Dermis microvascular lymphatic vessel endothelial cell (primary cell): ENCODE measurements around the gene POLN. TPM values are rescaled to one million over a fixed set of nuclear protein-coding genes. Genes with fewer than 3 reads are reported as not detected.

Experiments
- DNase-seq, 2 donors: peaks; one replicate each; pipeline versions ENCODE4 v3.0.0 to v3.0.0-alpha.2; 2010; ENCODE audit warnings: low read depth in 2 of 2
- total RNA-seq: library from RNA; depleted of rRNA; stranded (reverse); fragments of >200 nt; gene quantifications from 2 replicates; pipeline ENCODE4 v1.2.1, GENCODE V29; 2014

The POLN gene
- total RNA-seq, 1 donor from 2014 or later, result 1.9 TPM

DNA sequence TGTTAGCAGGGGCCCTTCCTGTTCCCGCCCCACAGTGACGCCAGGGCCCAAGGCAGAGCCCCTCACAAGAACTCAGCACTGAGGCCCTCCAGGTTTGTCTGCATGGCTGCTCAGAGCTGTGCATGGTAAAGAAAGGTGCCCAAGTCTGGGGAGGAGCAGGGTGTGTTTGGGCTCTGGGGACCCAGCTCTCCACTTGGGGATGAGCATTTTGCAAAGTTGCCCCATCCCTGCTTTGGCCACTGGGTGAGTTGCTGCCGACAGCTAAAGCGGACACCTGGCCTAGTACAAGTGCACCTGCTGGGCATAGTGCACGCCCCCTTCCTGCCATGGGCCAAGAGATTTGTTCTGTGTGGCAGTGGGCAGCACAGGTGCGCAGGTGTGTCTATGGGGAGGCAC is 22.0 kb upstream of the POLN start:
- DNase-seq, result no peak

DNA sequence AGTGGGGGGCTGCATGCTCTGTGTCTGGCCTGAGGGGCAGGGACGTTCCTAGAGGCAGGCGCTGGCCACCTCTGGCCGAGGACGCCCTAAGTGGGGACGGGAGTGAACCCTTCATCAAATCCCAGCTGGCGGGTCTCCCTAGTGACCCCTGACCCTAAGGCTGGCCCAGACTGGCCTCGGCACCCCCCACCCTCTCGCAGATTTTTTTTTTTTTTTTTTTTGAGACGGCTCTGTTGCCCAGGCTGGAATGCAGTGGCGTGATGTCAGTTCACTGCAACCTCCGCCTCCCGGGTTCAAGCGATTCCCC is 21.0 kb upstream of the POLN start:
- DNase-seq, result no peak

DNA sequence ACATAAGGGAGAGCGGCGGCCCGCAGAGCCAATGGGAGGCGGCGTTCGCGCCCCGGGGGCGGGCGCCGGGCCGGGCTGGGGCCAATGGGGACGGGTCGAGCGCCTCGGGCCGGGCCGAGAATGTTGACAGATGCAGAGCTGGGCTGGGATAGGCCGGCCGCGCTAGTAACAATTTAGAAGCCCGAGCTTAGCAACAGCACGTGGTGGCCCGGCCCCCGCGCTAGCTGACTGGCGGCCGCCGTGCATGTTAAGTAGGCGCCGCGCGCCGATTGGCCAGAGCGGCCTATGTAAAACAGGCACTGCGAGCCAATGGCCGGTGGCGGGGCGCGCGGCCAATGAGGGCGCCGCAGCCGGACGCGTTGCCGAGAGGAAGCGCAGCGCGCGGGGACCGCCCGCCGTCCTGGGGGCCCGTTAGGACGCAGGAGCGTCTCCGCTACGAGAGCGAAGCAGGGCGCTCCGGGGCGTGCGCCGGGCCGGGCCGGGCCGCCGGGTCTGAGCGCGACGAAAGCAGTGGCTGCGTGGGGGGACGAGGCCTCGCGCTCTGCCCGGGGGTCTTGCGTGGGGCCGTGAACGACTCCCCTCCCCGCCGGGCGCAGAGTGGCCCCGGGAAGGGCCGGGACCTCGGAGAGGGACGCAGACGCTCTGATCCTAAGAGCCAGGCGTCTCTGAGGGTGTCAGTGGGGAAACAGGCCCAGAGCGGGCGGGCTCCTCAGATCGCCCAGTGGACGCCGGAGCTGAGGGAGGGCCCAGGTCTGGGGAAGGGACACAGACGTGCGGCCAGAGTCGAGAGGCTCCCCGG is 20.4 kb upstream of the POLN start:
- peak; percentile 98 to 100 for DNase-seq

GRCh38 chr4:2261853-2262144 is 19.9 kb upstream of the POLN start, which contains the start of gene MXD4:
MXD4 (minus strand) TSS chr4:2262109; CDS start chr4:2261980, 129 bp downstream.
- DNase-seq, result no peak

DNA sequence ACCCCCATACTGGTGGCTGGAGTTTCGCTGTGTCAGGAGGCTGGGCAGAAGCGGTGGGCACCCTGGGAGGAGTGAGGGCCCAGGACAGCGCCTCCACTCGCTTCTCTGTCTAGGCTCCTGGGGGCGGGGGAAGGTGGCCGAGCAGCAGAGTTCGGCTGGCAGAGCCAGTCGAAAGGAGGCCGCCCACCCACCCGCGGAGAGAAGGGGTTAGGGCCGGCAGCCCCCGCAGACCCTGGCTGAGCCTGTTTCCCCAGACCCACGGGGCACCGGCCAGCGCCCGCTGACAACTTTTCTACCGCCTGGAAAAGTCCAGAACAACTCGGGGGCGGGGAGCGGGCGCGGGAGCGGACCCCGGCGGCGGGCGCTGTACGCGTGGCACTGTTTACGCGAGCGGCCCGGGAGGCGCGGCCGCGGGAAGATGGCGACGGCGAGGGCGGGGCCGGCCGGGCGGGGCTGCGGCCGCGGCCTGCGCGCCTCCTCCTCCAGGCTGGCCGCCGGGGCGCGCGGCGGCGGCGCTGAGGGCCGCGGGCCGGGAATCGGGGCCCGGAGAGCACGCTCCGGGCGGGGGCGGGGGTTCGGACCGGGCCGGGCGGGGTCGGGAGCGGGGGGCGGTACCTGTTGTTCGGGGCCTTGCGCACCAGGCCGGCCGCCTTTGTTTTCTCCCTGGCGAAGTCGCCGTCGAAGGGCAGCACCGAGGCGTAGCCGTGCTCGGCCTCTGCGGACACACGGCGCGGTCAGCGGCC is 19.4 kb upstream of the POLN start:
- DNase-seq, result peak in 1 of 2 donors; percentile 66

GRCh38 chr4:2260344-2261109 is 18.6 kb upstream of the POLN start:
- no peak for DNase-seq

- DNase-seq, result no peak
These were observed 17.8 kb upstream of the POLN start for GRCh38 chr4:2259541-2260343.

GRCh38 chr4:2259036-2259540 is 17.2 kb upstream of the POLN start:
- no peak for DNase-seq

DNA sequence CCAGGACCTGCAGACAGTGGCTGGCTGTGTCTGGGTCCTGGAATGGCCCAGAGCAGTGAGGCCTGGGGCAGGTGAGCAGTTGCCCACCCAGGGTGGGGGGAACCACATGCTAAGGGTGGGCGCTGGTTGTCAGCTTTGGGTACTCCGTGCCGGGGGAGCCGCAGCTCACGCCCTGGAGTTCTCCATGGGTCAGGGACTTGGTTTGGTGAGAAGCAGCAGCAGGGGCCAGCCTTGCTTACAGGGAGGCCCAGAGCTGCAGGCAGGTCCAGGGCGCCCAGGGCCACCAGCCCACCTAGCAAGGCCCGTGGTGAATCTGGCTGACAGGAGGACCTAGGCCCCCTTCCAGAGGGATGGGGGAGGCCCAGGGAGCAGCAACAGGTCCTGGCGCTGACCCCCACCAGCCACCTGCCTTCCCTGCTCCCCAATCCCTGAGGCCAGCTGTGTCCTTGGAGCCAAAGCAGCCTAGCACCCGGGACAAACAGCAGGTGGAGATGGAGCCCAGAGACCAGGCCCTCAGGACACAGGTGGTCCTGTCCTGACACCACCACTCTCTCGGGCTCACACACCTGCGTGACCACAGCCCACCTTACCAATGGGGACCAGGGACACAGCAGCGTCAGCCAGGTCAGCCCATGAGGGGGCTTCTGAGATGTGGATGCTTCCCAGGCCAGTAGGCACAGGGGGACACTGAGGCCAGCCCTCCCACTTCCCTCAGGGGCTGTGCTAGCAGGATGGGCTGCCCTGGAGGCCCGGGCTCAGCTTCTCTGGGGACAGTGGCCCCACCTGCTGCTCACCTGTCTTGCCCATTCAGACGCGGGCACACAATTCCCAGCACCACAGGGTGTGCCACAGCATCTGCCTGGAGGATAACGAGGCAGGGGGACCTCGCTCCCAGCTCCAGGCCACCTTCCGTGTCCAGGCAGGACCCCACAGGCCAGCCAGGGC is 16.4 kb upstream of the POLN start:
- DNase-seq, result no peak

GRCh38 chr4:2257361-2258081 is 15.6 kb upstream of the POLN start:
- no peak for DNase-seq

DNA sequence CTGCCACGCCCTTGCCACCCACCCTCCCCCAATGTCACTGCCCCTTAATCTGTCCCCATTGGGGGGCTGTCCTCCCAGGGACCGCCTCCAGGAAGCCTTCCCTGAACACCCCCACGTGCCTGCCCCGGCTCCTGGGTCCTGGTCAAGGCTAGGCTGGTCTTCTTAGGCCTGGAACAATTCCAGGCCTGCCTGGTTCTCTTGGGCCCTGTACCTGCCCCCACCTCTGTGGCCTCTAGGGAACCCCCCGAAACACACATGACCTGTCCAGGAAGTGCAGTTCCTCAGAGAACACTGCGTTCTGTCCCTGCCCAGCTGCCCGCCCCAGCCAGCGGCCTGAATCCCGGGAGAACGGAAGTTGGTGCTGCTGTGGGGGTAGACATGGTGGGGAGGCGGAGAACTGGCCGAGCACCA is 14.9 kb upstream of the POLN start:
- DNase-seq, result peak in 1 of 2 donors; percentile 51

- DNase-seq, result no peak
These were observed 14.3 kb upstream of the POLN start for GRCh38 chr4:2256156-2256731.

DNA sequence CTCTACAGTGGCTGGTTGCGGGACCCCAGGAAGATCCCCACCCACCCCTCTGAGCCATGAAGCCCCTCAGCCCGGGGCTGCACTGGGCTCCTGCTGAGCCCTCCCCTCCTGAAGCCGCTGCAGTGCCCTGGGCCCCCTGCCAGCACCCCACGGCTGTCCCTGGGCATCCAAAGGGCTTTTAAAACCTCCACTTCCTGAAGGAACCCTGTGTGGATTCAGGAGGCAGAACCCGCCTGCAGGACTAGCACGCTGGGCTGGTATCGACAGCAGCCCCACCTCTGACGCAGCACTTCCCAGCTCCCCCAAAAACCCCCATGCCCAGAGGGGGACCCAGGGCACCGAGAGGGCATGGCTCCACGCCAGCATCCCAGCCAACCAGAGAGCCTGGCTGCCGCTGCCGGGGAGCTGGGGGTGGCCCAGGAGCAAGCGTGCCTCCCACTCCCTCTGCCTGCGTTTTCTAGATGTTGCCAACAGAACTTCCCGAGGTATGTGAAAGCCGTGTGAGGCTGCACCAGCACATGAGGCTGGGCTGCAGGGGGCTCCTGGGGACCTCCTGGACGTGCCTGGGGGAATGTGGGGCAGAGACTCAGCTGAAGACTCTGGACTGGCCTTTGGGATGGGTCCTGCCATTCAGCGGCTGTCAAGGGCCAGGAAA is 13.7 kb upstream of the POLN start:
- DNase-seq, result no peak

- no peak for DNase-seq
These were observed 13.0 kb upstream of the POLN start for GRCh38 chr4:2254665-2255500.

GRCh38 chr4:2253160-2254084 is 11.5 kb upstream of the POLN start:
- DNase-seq, result no peak

- no peak for DNase-seq
These were observed 10.7 kb upstream of the POLN start for GRCh38 chr4:2252530-2253091.
